SK-N-SH (cell line): Measurements from ENCODE around the gene DNAH14. TPM values are rescaled to one million over a fixed set of nuclear protein-coding genes. Genes with fewer than 3 reads are reported as not detected.
"Not testable (repeated sequence)": the region's sequence is repeated elsewhere in the genome, so short reads cannot be mapped to it uniquely, and the experiment has no call there.

ENCODE experiments used
- CTCF ChIA-PET: fragments of 300-600, 350-600 bp; formaldehyde crosslinking; extraction: SDS; loops from one replicate; lab custom pipeline; 2021; lab: Yijun Ruan, JAX
- POLR2A ChIA-PET: fragments of 350-600 bp; sonication (Branson Sonifier 250); formaldehyde crosslinking; extraction: SDS; loops from one replicate; lab custom pipeline; 2020; ENCODE audit warnings: antibody characterized with exemption, inconsistent platforms; lab: Yijun Ruan, JAX
- DNase-seq: peaks from one replicate; pipeline ENCODE4 v3.0.0; 2012
- H2AFZ ChIP-seq: fragments of 200-600 bp; sonication (generic); 2 replicates; pipeline ENCODE4 v1.8.1; 2016; ENCODE audit warnings: antibody characterized with exemption, mild to moderate bottlenecking, low read depth
- H3F3A ChIP-seq: fragments of 200-600 bp; sonication (generic); replicated peaks from 2 replicates; pipeline ENCODE3; 2016; ENCODE audit warnings: antibody characterized with exemption, mild to moderate bottlenecking; ENCODE audit not compliant: insufficient read depth
- H3K27ac ChIP-seq, 2 experiments: fragments of 200-500 bp in 1 of 2; fragments of 200-600 bp in 1 of 2; sonication (Bioruptor generic) in 1 of 2; sonication (generic), shearing (Covaris generic) in 1 of 2; 2 replicates each; pipeline versions ENCODE4 v1.5.1 to v1.6.1; 2014 to 2016; ENCODE audit warnings: low read depth in 2 of 2, inconsistent platforms in 1 of 2, low read length in 1 of 2, mild to moderate bottlenecking in 1 of 2, mixed read lengths in 1 of 2
- H3K27me3 ChIP-seq: fragments of 200-600 bp; sonication (generic), shearing (Covaris generic); 2 replicates; pipeline ENCODE4 v1.6.1; 2016; ENCODE audit warnings: mixed run types; ENCODE audit not compliant: insufficient read depth
- H3K36me3 ChIP-seq, 2 experiments: fragments of 200-500 bp in 1 of 2; fragments of 200-600 bp in 1 of 2; sonication (Bioruptor generic) in 1 of 2; sonication (generic) in 1 of 2; replicated peaks in 1 of 2; 2 replicates each; pipeline versions ENCODE3 to v1.5.1; 2014 to 2016; ENCODE audit warnings: low read length in 1 of 2, mild to moderate bottlenecking in 1 of 2; ENCODE audit not compliant: insufficient read depth in 2 of 2, control insufficient read depth in 1 of 2
- H3K4me1 ChIP-seq, 2 experiments: fragments of 200-500 bp in 1 of 2; fragments of 200-600 bp in 1 of 2; sonication (Bioruptor generic) in 1 of 2; sonication (generic), shearing (Covaris generic) in 1 of 2; 2 replicates each; pipeline versions ENCODE4 v1.5.1 to v1.6.1; 2014 to 2016; ENCODE audit warnings: low read depth in 1 of 2, low read length in 1 of 2, mixed run types in 1 of 2; ENCODE audit not compliant: insufficient read depth in 2 of 2, control insufficient read depth in 1 of 2
- H3K4me2 ChIP-seq: fragments of 200-600 bp; sonication (generic), shearing (Covaris generic); 2 replicates; pipeline ENCODE4 v1.6.1; 2017; ENCODE audit warnings: mixed run types
- H3K4me3 ChIP-seq, 2 experiments: fragments of 200-500 bp in 1 of 2; fragments of 200-600 bp in 1 of 2; sonication (Bioruptor generic) in 1 of 2; sonication (generic), shearing (Covaris generic) in 1 of 2; 2 replicates each; pipeline versions ENCODE4 v1.5.1 to v1.8.1; 2014 to 2016; ENCODE audit warnings: low read depth in 2 of 2, inconsistent platforms in 1 of 2, low read length in 1 of 2, mild to moderate bottlenecking in 1 of 2, mixed read lengths in 1 of 2, moderate library complexity in 1 of 2
- H3K79me2 ChIP-seq: fragments of 200-600 bp; sonication (generic); 2 replicates; pipeline ENCODE4 v1.8.1; 2017; ENCODE audit warnings: mild to moderate bottlenecking; ENCODE audit not compliant: insufficient read depth
- H3K9ac ChIP-seq: fragments of 200-600 bp; sonication (generic); 2 replicates; pipeline ENCODE4 v1.6.1; 2017; ENCODE audit warnings: mixed run types
- H3K9me2 ChIP-seq: fragments of 200-600 bp; sonication (generic); 2 replicates; pipeline ENCODE4 v1.6.1; 2017; ENCODE audit warnings: mixed run types
- H3K9me3 ChIP-seq: fragments of 200-600 bp; sonication (generic); 2 replicates; pipeline ENCODE4 v1.6.1; 2017; ENCODE audit warnings: mixed run types, mild to moderate bottlenecking, moderate library complexity
- H4K20me1 ChIP-seq: fragments of 200-600 bp; sonication (generic); 2 replicates; pipeline ENCODE4 v1.6.1; 2017; ENCODE audit warnings: mild to moderate bottlenecking, mixed run types; ENCODE audit not compliant: insufficient read depth
- EP300 ChIP-seq, 2 experiments: IDR thresholded peaks; 2 replicates each; pipeline versions ENCODE4 v1.4.0 to v1.6.1; 2012; ENCODE audit warnings: borderline replicate concordance in 1 of 2, low read depth in 1 of 2, low read length in 1 of 2
- EZH2phosphoT487 ChIP-seq: fragments of 200-600 bp; sonication (generic); IDR thresholded peaks from 2 replicates; pipeline ENCODE4 v1.6.1; 2017; ENCODE audit warnings: low read depth, mixed run types, mild to moderate bottlenecking, antibody characterized with exemption, moderate library complexity, borderline replicate concordance
- FOXJ3 ChIP-seq: sonication (generic); formaldehyde crosslinking; IDR thresholded peaks from 2 replicates; pipeline ENCODE4 v1.5.1; 2020; ENCODE audit warnings: mild to moderate bottlenecking, missing genetic modification reagents
- JUND ChIP-seq: IDR thresholded peaks from 2 replicates; pipeline ENCODE4 v1.4.0; 2012
- MEF2A ChIP-seq: IDR thresholded peaks from 2 replicates; pipeline ENCODE4 v1.4.0; 2012; ENCODE audit warnings: low read depth, borderline replicate concordance
- MXI1 ChIP-seq: IDR thresholded peaks from 2 replicates; pipeline ENCODE4 v1.6.1; 2012; ENCODE audit warnings: mild to moderate bottlenecking, low read depth, low read length, improper control_type of control experiment
- NFIC ChIP-seq: IDR thresholded peaks from 2 replicates; pipeline ENCODE4 v1.4.0; 2012; ENCODE audit warnings: borderline replicate concordance
- POLR2AphosphoS5 ChIP-seq: IDR thresholded peaks from 2 replicates; pipeline ENCODE4 v1.6.1; 2012; ENCODE audit warnings: low read depth, low read length
- RCOR1 ChIP-seq: fragments of 150-350 bp; IDR thresholded peaks from 2 replicates; pipeline ENCODE4 v1.6.1; 2017; ENCODE audit warnings: antibody characterized with exemption, low read length
- RFX5 ChIP-seq: IDR thresholded peaks from 2 replicates; pipeline ENCODE4 v1.6.1; 2012; ENCODE audit warnings: mild to moderate bottlenecking, improper control_type of control experiment, low read length
- RXRA ChIP-seq: IDR thresholded peaks from 2 replicates; pipeline ENCODE4 v1.4.0; 2012; ENCODE audit warnings: low read depth, mild to moderate bottlenecking, borderline replicate concordance
- TAF1 ChIP-seq: IDR thresholded peaks from 2 replicates; pipeline ENCODE4 v1.6.1; 2012; ENCODE audit warnings: low read depth, mild to moderate bottlenecking, low read length, moderate library complexity, borderline replicate concordance
- TCF12 ChIP-seq: IDR thresholded peaks from 2 replicates; pipeline ENCODE4 v1.4.0; 2012
- YY1 ChIP-seq: IDR thresholded peaks from 2 replicates; pipeline ENCODE4 v1.4.0; 2012; ENCODE audit warnings: low read depth, mild to moderate bottlenecking
- WGBS: methylation state at CpG from one replicate; pipeline ENCODE4 v1.1.6; 2017; ENCODE audit warnings: low lambda C conversion rate; 5-methylcytosine and 5-hydroxymethylcytosine counted together
- polyA plus RNA-seq, 3 experiments: library from polyadenylated mRNA; depleted of rRNA; stranded (reverse); fragments of >200 nt; gene quantifications; 2 replicates each; pipeline ENCODE4 v1.2.3, GENCODE V29; 2012
- TF ChIP-seq, protein P1 (sequence below): IDR thresholded peaks from 2 replicates; pipeline ENCODE4 v1.6.1; 2012; ENCODE audit warnings: mild to moderate bottlenecking, low read depth, low read length, moderate library complexity
- TF ChIP-seq, protein P2 (sequence below): fragments of 150-350 bp; IDR thresholded peaks from 2 replicates; pipeline ENCODE4 v1.6.1; 2016; ENCODE audit warnings: mild to moderate bottlenecking, low read depth, low read length

DNAH14 gene
- polyA plus RNA-seq, 1 of the 3 experiments (the other 2 are of a cell fraction) = 8.0 TPM

DNA sequence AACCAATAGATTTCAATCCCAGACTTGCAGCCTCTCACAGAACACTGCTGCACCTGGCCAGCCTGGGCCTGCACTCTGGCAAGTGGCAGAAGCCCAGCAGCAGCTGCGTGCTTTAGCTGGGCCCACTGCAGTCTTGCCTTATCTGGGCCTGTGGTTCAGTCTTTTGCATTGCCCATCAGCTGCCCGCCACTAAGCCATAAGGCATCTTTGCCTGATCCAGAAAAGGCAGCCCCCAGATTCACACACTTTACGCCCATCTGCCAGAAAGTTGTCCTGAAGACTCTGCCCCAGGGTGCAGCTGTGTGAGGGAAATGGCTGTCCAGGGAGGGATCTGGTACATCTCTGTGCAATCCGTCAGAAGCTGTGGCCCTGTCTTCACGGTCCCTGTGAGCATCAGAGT lies 217.0 kb downstream of the DNAH14 start:
- CTCF ChIA-PET = no interaction called here
- Histone ChIP-seq H3K9me3 (no peaks in the 10 kb centered on the region), H3K4me3 (no peak overlapping the region), H3K9ac (no peak overlapping the region), H3K36me3 (no peaks in the 10 kb centered on the region), H3K4me2 (no peak overlapping the region), H3K9me2 (no peaks in the 10 kb centered on the region), H3K27me3 (no peaks in the 10 kb centered on the region), H3K4me1 (no peaks in the 10 kb centered on the region; a peak in 1 of 4 replicates), H2AFZ (no peak overlapping the region), H3K79me2 (no peaks in the 10 kb centered on the region), H4K20me1 (no peaks in the 10 kb centered on the region), H3F3A (no peaks in the 10 kb centered on the region), H3K27ac (no peak overlapping the region)
- peak; percentile 8 for DNase-seq
- POLR2A ChIA-PET = no interaction called here
- WGBS = 90% methylated on average over 5 of the region's 5 CpGs
- TF ChIP-seq TCF12 (no peak), MXI1 (no peak), NFIC (no peak), JUND (no peak), RFX5 (no peak), TAF1 (no peak)

DNA sequence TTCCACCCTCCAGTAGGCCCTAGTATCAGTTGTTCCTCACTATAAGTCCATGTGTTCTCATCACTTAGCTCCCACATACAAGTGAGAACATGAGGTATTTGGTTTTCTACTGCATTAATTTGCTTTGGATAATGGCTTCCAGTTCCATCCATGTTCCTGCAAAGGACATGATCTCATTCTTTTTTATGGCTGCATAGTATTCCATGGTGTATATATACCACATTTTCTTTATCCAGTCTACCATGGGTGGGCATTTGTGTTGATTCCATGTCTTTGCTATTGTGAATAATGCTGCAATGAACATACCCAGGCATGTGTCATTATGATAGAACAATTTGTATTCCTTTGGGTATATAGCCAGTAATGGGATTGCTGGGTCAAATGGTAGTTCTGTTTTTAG lies 218.3 kb downstream of the DNAH14 start:
- H3K9me2 ChIP-seq, H3K9ac ChIP-seq, DNase-seq, H3K4me2 ChIP-seq, H3K27me3 ChIP-seq, H4K20me1 ChIP-seq, POLR2A ChIA-PET, H3K4me1 ChIP-seq, H2AFZ ChIP-seq, CTCF ChIA-PET, H3F3A ChIP-seq, H3K4me3 ChIP-seq, H3K79me2 ChIP-seq, H3K27ac ChIP-seq, H3K36me3 ChIP-seq, H3K9me3 ChIP-seq: not testable (repeated sequence)

DNA sequence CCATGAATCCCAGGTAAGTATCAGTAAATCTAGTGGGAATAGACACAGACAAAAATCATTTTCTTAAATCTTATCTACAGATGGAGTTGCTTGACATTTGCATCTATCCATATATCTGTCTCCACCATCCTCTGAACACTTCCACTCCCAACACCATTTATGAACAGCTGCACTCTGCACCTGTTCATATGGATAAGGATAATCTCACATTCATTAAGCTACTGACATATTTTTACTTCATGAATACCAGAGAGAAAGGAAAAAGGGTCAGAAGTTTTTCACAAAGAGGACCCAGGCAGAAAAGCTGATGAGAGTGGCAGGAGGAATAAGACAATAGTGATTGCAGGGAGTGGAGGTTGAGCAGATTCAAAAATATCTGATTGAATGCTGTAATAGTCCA lies 222.6 kb downstream of the DNAH14 start:
- Histone ChIP-seq H3K9ac (no peak overlapping the region), H3K4me3 (no peak overlapping the region), H4K20me1 (no peaks in the 10 kb centered on the region), H3K27ac (no peak overlapping the region), H3K4me1 (no peaks in the 10 kb centered on the region), H3K9me3 (no peaks in the 10 kb centered on the region), H3K36me3 (peaks cover 0 to 8% of the 10 kb centered on the region in 2 experiments), H3K9me2 (no peaks in the 10 kb centered on the region), H3K4me2 (no peak overlapping the region), H2AFZ (no peak overlapping the region), H3K79me2 (no peaks in the 10 kb centered on the region), H3F3A (no peaks in the 10 kb centered on the region), H3K27me3 (no peaks in the 10 kb centered on the region)
- CTCF ChIA-PET = no interaction called here
- DNase-seq = no peak
- POLR2A ChIA-PET = no interaction called here
- TF ChIP-seq EP300 (IDR thresholded peaks at IDR 0.05; ENCODE audit: borderline replicate concordance in 1 of 2, low read depth in 1 of 2, low read length in 1 of 2) (no peak), MEF2A (no peak), EZH2phosphoT487 (no peak), FOXJ3 (CRISPR knock-in tag) (no peak), TCF12 (no peak), POLR2AphosphoS5 (no peak), YY1 (no peak), RXRA (no peak), RCOR1 (no peak)
- TF ChIP-seq, protein P1, sequence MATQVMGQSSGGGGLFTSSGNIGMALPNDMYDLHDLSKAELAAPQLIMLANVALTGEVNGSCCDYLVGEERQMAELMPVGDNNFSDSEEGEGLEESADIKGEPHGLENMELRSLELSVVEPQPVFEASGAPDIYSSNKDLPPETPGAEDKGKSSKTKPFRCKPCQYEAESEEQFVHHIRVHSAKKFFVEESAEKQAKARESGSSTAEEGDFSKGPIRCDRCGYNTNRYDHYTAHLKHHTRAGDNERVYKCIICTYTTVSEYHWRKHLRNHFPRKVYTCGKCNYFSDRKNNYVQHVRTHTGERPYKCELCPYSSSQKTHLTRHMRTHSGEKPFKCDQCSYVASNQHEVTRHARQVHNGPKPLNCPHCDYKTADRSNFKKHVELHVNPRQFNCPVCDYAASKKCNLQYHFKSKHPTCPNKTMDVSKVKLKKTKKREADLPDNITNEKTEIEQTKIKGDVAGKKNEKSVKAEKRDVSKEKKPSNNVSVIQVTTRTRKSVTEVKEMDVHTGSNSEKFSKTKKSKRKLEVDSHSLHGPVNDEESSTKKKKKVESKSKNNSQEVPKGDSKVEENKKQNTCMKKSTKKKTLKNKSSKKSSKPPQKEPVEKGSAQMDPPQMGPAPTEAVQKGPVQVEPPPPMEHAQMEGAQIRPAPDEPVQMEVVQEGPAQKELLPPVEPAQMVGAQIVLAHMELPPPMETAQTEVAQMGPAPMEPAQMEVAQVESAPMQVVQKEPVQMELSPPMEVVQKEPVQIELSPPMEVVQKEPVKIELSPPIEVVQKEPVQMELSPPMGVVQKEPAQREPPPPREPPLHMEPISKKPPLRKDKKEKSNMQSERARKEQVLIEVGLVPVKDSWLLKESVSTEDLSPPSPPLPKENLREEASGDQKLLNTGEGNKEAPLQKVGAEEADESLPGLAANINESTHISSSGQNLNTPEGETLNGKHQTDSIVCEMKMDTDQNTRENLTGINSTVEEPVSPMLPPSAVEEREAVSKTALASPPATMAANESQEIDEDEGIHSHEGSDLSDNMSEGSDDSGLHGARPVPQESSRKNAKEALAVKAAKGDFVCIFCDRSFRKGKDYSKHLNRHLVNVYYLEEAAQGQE = no peak
- TF ChIP-seq, protein P2, sequence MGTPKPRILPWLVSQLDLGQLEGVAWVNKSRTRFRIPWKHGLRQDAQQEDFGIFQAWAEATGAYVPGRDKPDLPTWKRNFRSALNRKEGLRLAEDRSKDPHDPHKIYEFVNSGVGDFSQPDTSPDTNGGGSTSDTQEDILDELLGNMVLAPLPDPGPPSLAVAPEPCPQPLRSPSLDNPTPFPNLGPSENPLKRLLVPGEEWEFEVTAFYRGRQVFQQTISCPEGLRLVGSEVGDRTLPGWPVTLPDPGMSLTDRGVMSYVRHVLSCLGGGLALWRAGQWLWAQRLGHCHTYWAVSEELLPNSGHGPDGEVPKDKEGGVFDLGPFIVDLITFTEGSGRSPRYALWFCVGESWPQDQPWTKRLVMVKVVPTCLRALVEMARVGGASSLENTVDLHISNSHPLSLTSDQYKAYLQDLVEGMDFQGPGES = no peak
